GM12878 (cell line): Measurements from ENCODE around the gene UVRAG. TPM values are rescaled to one million over a fixed set of nuclear protein-coding genes. Genes with fewer than 3 reads are reported as not detected.

Source experiments
- CREB1 ChIP-seq: IDR thresholded peaks from 2 replicates; pipeline ENCODE4 v1.6.1; 2012; ENCODE audit warnings: low read depth, mild to moderate bottlenecking, inconsistent platforms
- MTA2 ChIP-seq: fragments of 450-650 bp; IDR thresholded peaks from 2 replicates; pipeline ENCODE4 v1.6.1; 2016; ENCODE audit warnings: low read depth, mild to moderate bottlenecking, moderate library complexity
- PAX5 ChIP-seq: IDR thresholded peaks from 2 replicates; pipeline ENCODE4 v1.6.1; 2011; ENCODE audit warnings: low read depth, low read length, borderline replicate concordance
- RELA ChIP-seq: fragments of 450-650 bp; IDR thresholded peaks from 2 replicates; pipeline ENCODE4 v1.8.0; 2014; ENCODE audit warnings: borderline replicate concordance; ENCODE audit not compliant: partially characterized antibody
- TAF1 ChIP-seq: IDR thresholded peaks from 2 replicates; pipeline ENCODE4 v1.6.1; 2011; ENCODE audit warnings: mild to moderate bottlenecking, low read depth, low read length, borderline replicate concordance
- ZNF207 ChIP-seq: fragments of 450-650 bp; IDR thresholded peaks from 2 replicates; pipeline ENCODE4 v1.6.1; 2014; ENCODE audit warnings: antibody characterized with exemption, mild to moderate bottlenecking, borderline replicate concordance
- ZSCAN29 ChIP-seq: fragments of 450-650 bp; IDR thresholded peaks from 2 replicates; pipeline ENCODE4 v1.6.1; 2017; ENCODE audit warnings: mild to moderate bottlenecking, moderate library complexity
- polyA plus RNA-seq, 11 experiments: library from polyadenylated mRNA; depleted of rRNA in 4 of 11; unstranded in 6 of 11; stranded (reverse) in 5 of 11; fragments of >200 nt; fragmentation: Nextera tagmentation in 4 of 11; fragmentation: Illumina TruSeq in 1 of 11; extraction: Ambion mirVana in 4 of 11; extraction: Trizol in 1 of 11; gene quantifications; 1 replicate in 1 of 11; 2 replicates in 10 of 11; pipeline versions ENCODE4 v1.2.1 to v1.2.3, GENCODE V29; 2011 to 2016; ENCODE audit warnings: inconsistent platforms in 2 of 11, missing spikeins in 2 of 11, low read depth in 1 of 11
- total RNA-seq, 4 experiments: library from RNA; depleted of rRNA in 3 of 4; stranded (reverse); fragments of >200 nt in 3 of 4; fragmentation: Illumina TruSeq in 1 of 4; extraction: Trizol in 1 of 4; gene quantifications; 2 replicates each; pipeline versions ENCODE4 v1.2.1 to v1.2.3, GENCODE V29; 2013 to 2021
- TF ChIP-seq, protein P1 (sequence below): IDR thresholded peaks from 2 replicates; pipeline ENCODE4 v1.6.1; 2012; ENCODE audit warnings: improper control_type of control experiment, low read depth, low read length; ENCODE audit not compliant: insufficient replicate concordance
- TF ChIP-seq, protein P2 (sequence below): fragments of 150-350 bp; IDR thresholded peaks from 2 replicates; pipeline ENCODE4 v1.6.1; 2014; ENCODE audit warnings: mild to moderate bottlenecking, low read depth, low read length

Gene UVRAG
- total and polyA plus RNA-seq, 10 of the 15 experiments (the other 5 are each of a cell fraction or from before 2014, with no cell fraction given), result 7.0 to 43.4 (median 37.0) TPM

DNA sequence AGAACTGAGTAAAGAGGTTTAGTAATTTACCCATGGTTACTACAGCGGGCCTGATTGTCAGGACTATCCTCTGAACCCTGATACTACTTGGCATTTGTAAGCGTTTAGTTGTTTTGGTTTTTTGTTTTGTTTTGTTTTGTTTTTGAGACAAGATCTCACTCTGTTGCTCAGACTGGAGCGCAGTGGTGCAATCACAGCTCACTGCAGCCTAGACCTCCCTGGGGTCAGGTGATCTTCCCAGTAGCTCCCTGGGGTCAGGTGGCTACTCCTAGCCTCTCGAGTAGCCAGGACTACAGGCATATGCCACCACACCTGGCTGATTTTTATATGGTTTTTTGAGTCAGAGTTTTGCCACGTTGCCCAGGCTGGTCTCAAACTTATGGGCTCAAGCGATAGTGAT lies 272.7 kb downstream of the UVRAG start (continued):
- no peak for TF ChIP-seq ZSCAN29
- no peak for TF ChIP-seq ZNF207
- no peak for TF ChIP-seq MTA2
- TF ChIP-seq TAF1, result no peak
- no peak for TF ChIP-seq CREB1
- TF ChIP-seq, protein P1, sequence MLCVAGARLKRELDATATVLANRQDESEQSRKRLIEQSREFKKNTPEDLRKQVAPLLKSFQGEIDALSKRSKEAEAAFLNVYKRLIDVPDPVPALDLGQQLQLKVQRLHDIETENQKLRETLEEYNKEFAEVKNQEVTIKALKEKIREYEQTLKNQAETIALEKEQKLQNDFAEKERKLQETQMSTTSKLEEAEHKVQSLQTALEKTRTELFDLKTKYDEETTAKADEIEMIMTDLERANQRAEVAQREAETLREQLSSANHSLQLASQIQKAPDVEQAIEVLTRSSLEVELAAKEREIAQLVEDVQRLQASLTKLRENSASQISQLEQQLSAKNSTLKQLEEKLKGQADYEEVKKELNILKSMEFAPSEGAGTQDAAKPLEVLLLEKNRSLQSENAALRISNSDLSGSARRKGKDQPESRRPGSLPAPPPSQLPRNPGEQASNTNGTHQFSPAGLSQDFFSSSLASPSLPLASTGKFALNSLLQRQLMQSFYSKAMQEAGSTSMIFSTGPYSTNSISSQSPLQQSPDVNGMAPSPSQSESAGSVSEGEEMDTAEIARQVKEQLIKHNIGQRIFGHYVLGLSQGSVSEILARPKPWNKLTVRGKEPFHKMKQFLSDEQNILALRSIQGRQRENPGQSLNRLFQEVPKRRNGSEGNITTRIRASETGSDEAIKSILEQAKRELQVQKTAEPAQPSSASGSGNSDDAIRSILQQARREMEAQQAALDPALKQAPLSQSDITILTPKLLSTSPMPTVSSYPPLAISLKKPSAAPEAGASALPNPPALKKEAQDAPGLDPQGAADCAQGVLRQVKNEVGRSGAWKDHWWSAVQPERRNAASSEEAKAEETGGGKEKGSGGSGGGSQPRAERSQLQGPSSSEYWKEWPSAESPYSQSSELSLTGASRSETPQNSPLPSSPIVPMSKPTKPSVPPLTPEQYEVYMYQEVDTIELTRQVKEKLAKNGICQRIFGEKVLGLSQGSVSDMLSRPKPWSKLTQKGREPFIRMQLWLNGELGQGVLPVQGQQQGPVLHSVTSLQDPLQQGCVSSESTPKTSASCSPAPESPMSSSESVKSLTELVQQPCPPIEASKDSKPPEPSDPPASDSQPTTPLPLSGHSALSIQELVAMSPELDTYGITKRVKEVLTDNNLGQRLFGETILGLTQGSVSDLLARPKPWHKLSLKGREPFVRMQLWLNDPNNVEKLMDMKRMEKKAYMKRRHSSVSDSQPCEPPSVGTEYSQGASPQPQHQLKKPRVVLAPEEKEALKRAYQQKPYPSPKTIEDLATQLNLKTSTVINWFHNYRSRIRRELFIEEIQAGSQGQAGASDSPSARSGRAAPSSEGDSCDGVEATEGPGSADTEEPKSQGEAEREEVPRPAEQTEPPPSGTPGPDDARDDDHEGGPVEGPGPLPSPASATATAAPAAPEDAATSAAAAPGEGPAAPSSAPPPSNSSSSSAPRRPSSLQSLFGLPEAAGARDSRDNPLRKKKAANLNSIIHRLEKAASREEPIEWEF, result no peak
- TF ChIP-seq, protein P2, sequence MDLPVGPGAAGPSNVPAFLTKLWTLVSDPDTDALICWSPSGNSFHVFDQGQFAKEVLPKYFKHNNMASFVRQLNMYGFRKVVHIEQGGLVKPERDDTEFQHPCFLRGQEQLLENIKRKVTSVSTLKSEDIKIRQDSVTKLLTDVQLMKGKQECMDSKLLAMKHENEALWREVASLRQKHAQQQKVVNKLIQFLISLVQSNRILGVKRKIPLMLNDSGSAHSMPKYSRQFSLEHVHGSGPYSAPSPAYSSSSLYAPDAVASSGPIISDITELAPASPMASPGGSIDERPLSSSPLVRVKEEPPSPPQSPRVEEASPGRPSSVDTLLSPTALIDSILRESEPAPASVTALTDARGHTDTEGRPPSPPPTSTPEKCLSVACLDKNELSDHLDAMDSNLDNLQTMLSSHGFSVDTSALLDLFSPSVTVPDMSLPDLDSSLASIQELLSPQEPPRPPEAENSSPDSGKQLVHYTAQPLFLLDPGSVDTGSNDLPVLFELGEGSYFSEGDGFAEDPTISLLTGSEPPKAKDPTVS, result no peak
- no peak for TF ChIP-seq PAX5
- TF ChIP-seq RELA, result no peak
